GM23338 (cell line): Measurements from ENCODE around the gene ANO4. TPM values are rescaled to one million over a fixed set of nuclear protein-coding genes. Genes with fewer than 3 reads are reported as not detected.

Experiments used
- ATAC-seq: fragments of 200-7000 bp; cut with Tn5 transposase; 3 replicates; pipeline ENCODE4 v1.9.1; 2020
- DNase-seq: peaks from one replicate; pipeline ENCODE4 v3.0.0-alpha.2; 2015; ENCODE audit warnings: low spot score
- H2AFZ ChIP-seq: fragments of 200-600 bp; sonication (generic); 2 replicates; pipeline ENCODE4 v1.8.0; 2016; ENCODE audit warnings: antibody characterized with exemption, mild to moderate bottlenecking, moderate library complexity
- H3F3A ChIP-seq: fragments of 200-600 bp; sonication (generic); replicated peaks from 2 replicates; pipeline ENCODE4 v1.8.0; 2017; ENCODE audit warnings: antibody characterized with exemption, mixed run types, low read depth
- H3K27ac ChIP-seq: fragments of 200-600 bp; sonication (generic); 2 replicates; pipeline ENCODE4 v1.6.1; 2016; ENCODE audit warnings: low read depth
- H3K27me3 ChIP-seq: fragments of 200-600 bp; sonication (generic); 2 replicates; pipeline ENCODE4 v1.8.0; 2016; ENCODE audit warnings: mild to moderate bottlenecking, mixed run types, moderate library complexity; ENCODE audit not compliant: insufficient read depth
- H3K36me3 ChIP-seq: fragments of 200-600 bp; sonication (generic); 2 replicates; pipeline ENCODE4 v1.8.0; 2016; ENCODE audit warnings: mild to moderate bottlenecking; ENCODE audit not compliant: insufficient read depth
- H3K4me1 ChIP-seq: fragments of 200-600 bp; sonication (generic); 2 replicates; pipeline ENCODE4 v1.8.0; 2016; ENCODE audit warnings: mild to moderate bottlenecking, moderate library complexity; ENCODE audit not compliant: insufficient read depth
- H3K4me2 ChIP-seq: fragments of 200-600 bp; sonication (generic); 2 replicates; pipeline ENCODE4 v1.7.1; 2017; ENCODE audit warnings: mixed run types
- H3K4me3 ChIP-seq: fragments of 200-600 bp; sonication (generic); 2 replicates; pipeline ENCODE4 v1.6.1; 2016; ENCODE audit warnings: mixed run types
- H3K79me2 ChIP-seq: fragments of 200-600 bp; sonication (generic); replicated peaks from 2 replicates; pipeline ENCODE4 v1.8.0; 2017; ENCODE audit warnings: mild to moderate bottlenecking; ENCODE audit not compliant: insufficient read depth
- H3K9me2 ChIP-seq: fragments of 200-600 bp; sonication (generic); 2 replicates; pipeline ENCODE4 v1.8.0; 2017; ENCODE audit not compliant: insufficient read depth
- H4K20me1 ChIP-seq: fragments of 200-600 bp; sonication (generic); replicated peaks from 2 replicates; pipeline ENCODE4 v1.8.0; 2017; ENCODE audit warnings: mild to moderate bottlenecking; ENCODE audit not compliant: insufficient read depth
- H3K27ac Mint-ChIP-seq: 2 replicates; pipeline ENCODE4 v1.8.0; 2020; ENCODE audit warnings: inconsistent platforms, mild to moderate bottlenecking, moderate library complexity, mixed read lengths
- H3K27me3 Mint-ChIP-seq: 3 replicates; pipeline ENCODE4 v1.8.0; 2022; ENCODE audit warnings: low read depth, mild to moderate bottlenecking, moderate library complexity, mixed read lengths, inconsistent platforms; ENCODE audit not compliant: insufficient read depth, poor library complexity
- H3K36me3 Mint-ChIP-seq: 3 replicates; pipeline ENCODE4 v1.8.0; 2021; ENCODE audit warnings: low read depth, mild to moderate bottlenecking, inconsistent platforms, moderate library complexity, mixed read lengths
- H3K4me1 Mint-ChIP-seq: 3 replicates; pipeline ENCODE4 v1.8.0; 2020; ENCODE audit warnings: mild to moderate bottlenecking, inconsistent platforms, mixed read lengths
- H3K4me3 Mint-ChIP-seq: 3 replicates; pipeline ENCODE4 v1.8.0; 2021; ENCODE audit warnings: moderate library complexity, mild to moderate bottlenecking, inconsistent platforms, mixed read lengths
- H3K9me3 Mint-ChIP-seq: 3 replicates; pipeline ENCODE4 v1.8.0; 2020; ENCODE audit warnings: moderate library complexity, mild to moderate bottlenecking, inconsistent platforms, mixed read lengths
- CREB1 ChIP-seq: fragments of 250-450 bp; sonication (Bioruptor Pico); IDR thresholded peaks from 2 replicates; pipeline ENCODE4 v1.5.0; 2020; ENCODE audit warnings: low read depth, mild to moderate bottlenecking, moderate library complexity
- CTCF ChIP-seq, 2 experiments: fragments of 200-600 bp in 1 of 2; sonication (generic) in 1 of 2; conservative IDR thresholded peaks; 2 replicates each; pipeline versions ENCODE4 v1.5.1 to v1.6.1; 2016 to 2017; ENCODE audit warnings: antibody characterized with exemption in 2 of 2, low read depth in 2 of 2, mild to moderate bottlenecking in 2 of 2, moderate library complexity in 1 of 2
- ETS1 ChIP-seq: IDR thresholded peaks from 2 replicates; pipeline ENCODE4 v1.6.1; 2016; ENCODE audit warnings: antibody characterized with exemption
- EZH2 ChIP-seq: fragments of 200-600 bp; sonication (generic); IDR thresholded peaks from one replicate; pipeline ENCODE4 v1.8.0; 2017; ENCODE audit warnings: antibody characterized with exemption, mild to moderate bottlenecking, low read depth; ENCODE audit not compliant: unreplicated experiment
- EZH2phosphoT487 ChIP-seq: fragments of 200-600 bp; sonication (generic); IDR thresholded peaks from one replicate; pipeline ENCODE4 v1.8.1; 2018; ENCODE audit warnings: antibody characterized with exemption; ENCODE audit not compliant: unreplicated experiment
- JUNB ChIP-seq: IDR thresholded peaks from one replicate; pipeline ENCODE4 v1.6.1; 2016; ENCODE audit warnings: antibody characterized with exemption; ENCODE audit not compliant: unreplicated experiment
- NANOG ChIP-seq: IDR thresholded peaks from 2 replicates; pipeline ENCODE4 v1.6.1; 2016; ENCODE audit warnings: antibody characterized with exemption, borderline replicate concordance
- POLR2AphosphoS5 ChIP-seq: IDR thresholded peaks from 2 replicates; pipeline ENCODE4 v1.6.1; 2016; ENCODE audit warnings: antibody characterized with exemption, low read depth
- REST ChIP-seq: IDR thresholded peaks from one replicate; pipeline ENCODE4 v1.6.1; 2018; ENCODE audit warnings: antibody characterized with exemption; ENCODE audit not compliant: unreplicated experiment
- STAT1 ChIP-seq: IDR thresholded peaks from one replicate; pipeline ENCODE4 v1.6.1; 2016; ENCODE audit warnings: antibody characterized with exemption; ENCODE audit not compliant: unreplicated experiment
- ZNF114 ChIP-seq: fragments of 250-450 bp; sonication (Bioruptor Pico); IDR thresholded peaks from 2 replicates; pipeline ENCODE4 v1.5.0; 2020; ENCODE audit warnings: mild to moderate bottlenecking, moderate library complexity
- ZNF331 ChIP-seq: fragments of 250-450 bp; sonication (Bioruptor Pico); IDR thresholded peaks from 2 replicates; pipeline ENCODE4 v1.5.0; 2020; ENCODE audit warnings: low read depth, mild to moderate bottlenecking, moderate library complexity
- ZNF462 ChIP-seq: fragments of 250-450 bp; sonication (Bioruptor Pico); IDR thresholded peaks from 2 replicates; pipeline ENCODE4 v1.5.0; 2020; ENCODE audit warnings: mild to moderate bottlenecking, moderate library complexity
- polyA plus RNA-seq: library from polyadenylated mRNA; unstranded; fragments of >200 nt; fragmentation: Nextera tagmentation; extraction: Ambion mirVana; gene quantifications from 2 replicates; pipeline ENCODE4 v1.2.1, GENCODE V29; 2016
- total RNA-seq: library from RNA; depleted of rRNA; stranded (reverse); fragments of >200 nt; shearing (Covaris generic); gene quantifications from 2 replicates; pipeline ENCODE4 v1.2.3, GENCODE V29; 2014

The ANO4 gene
- total and polyA plus RNA-seq, 2 experiments from 2014 or later = 1.7 to 8.7 TPM

- H3K36me3 ChIP-seq = no peaks in the 10 kb centered on the region
- peaks cover 3% of the 10 kb centered on the region; the same call in 1 of the 3 replicates for H3K36me3 Mint-ChIP-seq
- no peak for ATAC-seq
- H3K79me2 ChIP-seq = no peaks in the 10 kb centered on the region
- H3K4me1 ChIP-seq = no peaks in the 10 kb centered on the region
- no peak overlapping the region for H3K4me3 Mint-ChIP-seq
- no peaks in the 10 kb centered on the region for H3K4me1 Mint-ChIP-seq
- H3K27me3 Mint-ChIP-seq = peaks cover 4% of the 10 kb centered on the region
- H3K4me3 ChIP-seq = no peak overlapping the region
- H3K4me2 ChIP-seq = no peak overlapping the region
- H2AFZ ChIP-seq = no peak overlapping the region
- no peaks in the 10 kb centered on the region for H3F3A ChIP-seq
- TF ChIP-seq NANOG (no peak), EZH2 (no peak), REST (no peak), CREB1 (CRISPR knock-in tag) (no peak), EZH2phosphoT487 (no peak), CTCF (conservative IDR thresholded peaks at IDR 0.05; ENCODE audit: low read depth in 2 of 2) (no peak), POLR2AphosphoS5 (no peak), ZNF462 (no peak), STAT1 (no peak), JUNB (no peak), ZNF114 (CRISPR knock-in tag) (no peak), ETS1 (no peak), ZNF331 (no peak)
- peaks cover 15% of the 10 kb centered on the region; the same call in 2 of the 3 replicates for H3K9me3 Mint-ChIP-seq
- no peak overlapping the region for H3K27ac ChIP-seq
- no peak overlapping the region for H3K27ac Mint-ChIP-seq
- no peaks in the 10 kb centered on the region for H3K9me2 ChIP-seq
- no peaks in the 10 kb centered on the region for H4K20me1 ChIP-seq
- no peak for DNase-seq
- H3K27me3 ChIP-seq = no peaks in the 10 kb centered on the region
Measured at GRCh38 chr12:101055940-101056339, 261.4 kb downstream of the ANO4 start.
